Activated CD4-positive, alpha-beta T cell treated with anti-CD3 and anti-CD28 coated beads, Interleukin-2, amount 10 ng/mL, durations not matched to agents 7 days and 5 days (primary cell): Measurements from ENCODE around the gene CFAP54. TPM values are rescaled to one million over a fixed set of nuclear protein-coding genes. Genes with fewer than 3 reads are reported as not detected.
"Not testable (repeated sequence)": the region's sequence is repeated elsewhere in the genome, so short reads cannot be mapped to it uniquely, and the experiment has no call there.

Experiments used
- CTCF ChIA-PET: fragments of 350-600 bp; sonication (Branson Sonifier 250); formaldehyde crosslinking; loops from one replicate; lab custom pipeline; 2021; ENCODE audit warnings: antibody characterized with exemption; lab: Charles Lee
- POLR2A ChIA-PET: fragments of 350-600 bp; sonication (Branson Sonifier 250); formaldehyde crosslinking; loops from one replicate; lab custom pipeline; 2021; ENCODE audit warnings: antibody characterized with exemption; lab: Charles Lee
- DNase-seq: peaks from one replicate; pipeline ENCODE4 v3.0.0-alpha.2; 2020
- H3K27ac Mint-ChIP-seq: one replicate; pipeline ENCODE4 v1.8.0; 2021; ENCODE audit warnings: mild to moderate bottlenecking, moderate library complexity, mixed read lengths
- H3K27me3 Mint-ChIP-seq: one replicate; pipeline ENCODE4 v1.8.0; 2021; ENCODE audit warnings: mixed read lengths
- H3K36me3 Mint-ChIP-seq: one replicate; pipeline ENCODE4 v1.8.0; 2021; ENCODE audit warnings: low read depth, mixed read lengths
- H3K4me1 Mint-ChIP-seq: one replicate; pipeline ENCODE4 v1.8.0; 2021; ENCODE audit warnings: mixed read lengths
- H3K4me3 Mint-ChIP-seq: one replicate; pipeline ENCODE4 v1.8.0; 2021; ENCODE audit warnings: mild to moderate bottlenecking, moderate library complexity, mixed read lengths
- H3K9me3 Mint-ChIP-seq: one replicate; pipeline ENCODE4 v1.8.0; 2021; ENCODE audit warnings: mixed read lengths
- total RNA-seq, 2 experiments: library from RNA; stranded (reverse); gene quantifications; one replicate each; pipeline ENCODE4 v1.2.3, GENCODE V29; 2021

Gene CFAP54
- total RNA-seq, 2 experiments from 2014 or later, result 0.23 to 0.40 TPM

GRCh38 chr12:96526110-96526509, 36.7 kb downstream of the CFAP54 start:
- Mint-ChIP-seq H3K4me3 (no peak overlapping the region), H3K4me1 (peaks cover 9% of the 10 kb centered on the region), H3K9me3 (no peaks in the 10 kb centered on the region), H3K27me3 (peaks cover 8% of the 10 kb centered on the region), H3K36me3 (no peaks in the 10 kb centered on the region), H3K27ac (no peak overlapping the region)
- DNase-seq, result no peak
- ChIA-PET CTCF (interaction anchor here (1.7 kb wide), 1 partner anchor 9 kb away, joined by 4 read pairs; no protein-coding TSS in a partner anchor), POLR2A (no interaction called here)

- H3K4me3 Mint-ChIP-seq, result no peak overlapping the region
- H3K27me3 Mint-ChIP-seq, result peaks cover 13% of the 10 kb centered on the region
- peaks cover 12% of the 10 kb centered on the region for H3K4me1 Mint-ChIP-seq
- no peak for DNase-seq
- CTCF ChIA-PET, result no interaction called here
- H3K36me3 Mint-ChIP-seq, result no peaks in the 10 kb centered on the region
- H3K9me3 Mint-ChIP-seq, result no peaks in the 10 kb centered on the region
- no peak overlapping the region for H3K27ac Mint-ChIP-seq
- POLR2A ChIA-PET, result no interaction called here
Observed at GRCh38 chr12:96529912-96530311, 40.5 kb downstream of the CFAP54 start.

GRCh38 chr12:96534339-96534738, 45.0 kb downstream of the CFAP54 start:
- DNase-seq, result no peak
- POLR2A ChIA-PET, result no interaction called here
- Mint-ChIP-seq H3K4me3 (no peak overlapping the region), H3K27ac (no peak overlapping the region), H3K36me3 (no peaks in the 10 kb centered on the region), H3K4me1 (peaks cover 3% of the 10 kb centered on the region), H3K27me3 (peaks cover 15% of the 10 kb centered on the region), H3K9me3 (no peaks in the 10 kb centered on the region)
- CTCF ChIA-PET, result no interaction called here

GRCh38 chr12:96548384-96548783, 59.0 kb downstream of the CFAP54 start:
- CTCF ChIA-PET, result no interaction called here
- Mint-ChIP-seq H3K4me1 (no peaks in the 10 kb centered on the region), H3K27me3 (peaks cover 14% of the 10 kb centered on the region), H3K27ac (no peak overlapping the region), H3K36me3 (no peaks in the 10 kb centered on the region), H3K4me3 (no peak overlapping the region), H3K9me3 (no peaks in the 10 kb centered on the region)
- POLR2A ChIA-PET, result interaction anchor here (0.6 kb wide), 1 partner anchor 1597 kb away, joined by 6 read pairs; no protein-coding TSS in a partner anchor
- no peak for DNase-seq

- CTCF ChIA-PET, result no interaction called here
Observed at GRCh38 chr12:96549341-96549740, 60.0 kb downstream of the CFAP54 start.

GRCh38 chr12:96570579-96570978, 81.2 kb downstream of the CFAP54 start:
- H3K4me3 Mint-ChIP-seq, result no peak overlapping the region
- peaks cover 6% of the 10 kb centered on the region for H3K4me1 Mint-ChIP-seq
- peaks cover 1% of the 10 kb centered on the region for H3K9me3 Mint-ChIP-seq
- ChIA-PET POLR2A (no interaction called here), CTCF (no interaction called here)
- DNase-seq, result no peak
- H3K36me3 Mint-ChIP-seq, result no peaks in the 10 kb centered on the region
- H3K27ac Mint-ChIP-seq, result no peak overlapping the region
- peaks cover 32% of the 10 kb centered on the region for H3K27me3 Mint-ChIP-seq

More at GRCh38 chr12:96549341-96549740, 60.0 kb downstream of the CFAP54 start:
- H3K36me3 Mint-ChIP-seq, result no peaks in the 10 kb centered on the region
- H3K27me3 Mint-ChIP-seq, result peaks cover 17% of the 10 kb centered on the region
- no peaks in the 10 kb centered on the region for H3K9me3 Mint-ChIP-seq
- no peak overlapping the region for H3K4me3 Mint-ChIP-seq
- DNase-seq, result no peak
- POLR2A ChIA-PET, result no interaction called here
- no peaks in the 10 kb centered on the region for H3K4me1 Mint-ChIP-seq
- no peak overlapping the region for H3K27ac Mint-ChIP-seq

GRCh38 chr12:96571101-96571862, 81.9 kb downstream of the CFAP54 start:
- ChIA-PET CTCF (no interaction called here), POLR2A (no interaction called here)
- Mint-ChIP-seq H3K27me3 (peaks cover 29% of the 10 kb centered on the region), H3K4me3 (peak overlapping the region; percentile 18), H3K9me3 (no peaks in the 10 kb centered on the region), H3K4me1 (peaks cover 6% of the 10 kb centered on the region), H3K36me3 (no peaks in the 10 kb centered on the region), H3K27ac (no peak overlapping the region)
- DNase-seq, result no peak

- peak; percentile 40 for DNase-seq
- Mint-ChIP-seq H3K9me3 (no peaks in the 10 kb centered on the region), H3K4me3 (no peak overlapping the region), H3K27me3 (peaks cover 14% of the 10 kb centered on the region), H3K4me1 (peaks cover 2% of the 10 kb centered on the region), H3K27ac (no peak overlapping the region), H3K36me3 (no peaks in the 10 kb centered on the region)
- CTCF ChIA-PET, result interaction anchor here (1.0 to 1.4 kb wide), 3 partner anchors 8 to 935 kb away, joined by 3 to 8 read pairs (median 3); no protein-coding TSS in a partner anchor
- POLR2A ChIA-PET, result interaction anchor here (0.6 kb wide), 1 partner anchor 177 kb away, joined by 3 read pairs; no protein-coding TSS in a partner anchor
Observed at GRCh38 chr12:96578526-96579125, 89.2 kb downstream of the CFAP54 start.

- Mint-ChIP-seq H3K27ac (no peak overlapping the region), H3K4me1 (no peaks in the 10 kb centered on the region), H3K4me3 (no peak overlapping the region), H3K9me3 (no peaks in the 10 kb centered on the region), H3K27me3 (peaks cover 21% of the 10 kb centered on the region), H3K36me3 (no peaks in the 10 kb centered on the region)
- CTCF ChIA-PET, result no interaction called here
- no peak for DNase-seq
- POLR2A ChIA-PET, result no interaction called here
Observed at GRCh38 chr12:96585977-96586376, 96.6 kb downstream of the CFAP54 start.

- Mint-ChIP-seq H3K36me3 (no peaks in the 10 kb centered on the region), H3K4me1 (no peaks in the 10 kb centered on the region), H3K27me3 (peaks cover 24% of the 10 kb centered on the region), H3K27ac (no peak overlapping the region), H3K9me3 (no peaks in the 10 kb centered on the region), H3K4me3 (no peak overlapping the region)
- CTCF ChIA-PET, result no interaction called here
- DNase-seq, result no peak
- POLR2A ChIA-PET, result interaction anchor here (0.6 kb wide), 1 partner anchor 99 kb away, joined by 3 read pairs; no protein-coding TSS in a partner anchor
Observed at GRCh38 chr12:96587691-96588090, 98.3 kb downstream of the CFAP54 start.

GRCh38 chr12:96590970-96591369, 101.6 kb downstream of the CFAP54 start:
- CTCF ChIA-PET, result interaction anchor here (0.7 kb wide), 1 partner anchor 743 kb away, joined by 5 read pairs; no protein-coding TSS in a partner anchor
- no peak overlapping the region for H3K4me3 Mint-ChIP-seq
- no peak overlapping the region for H3K27ac Mint-ChIP-seq
- no peaks in the 10 kb centered on the region for H3K9me3 Mint-ChIP-seq
- no peaks in the 10 kb centered on the region for H3K4me1 Mint-ChIP-seq
- POLR2A ChIA-PET, result no interaction called here
- DNase-seq, result no peak
- peaks cover 29% of the 10 kb centered on the region for H3K27me3 Mint-ChIP-seq
- H3K36me3 Mint-ChIP-seq, result no peaks in the 10 kb centered on the region

GRCh38 chr12:96604374-96604773, 115.0 kb downstream of the CFAP54 start:
- H3K27me3 Mint-ChIP-seq, result peaks cover 27% of the 10 kb centered on the region
- H3K27ac Mint-ChIP-seq, H3K4me1 Mint-ChIP-seq, DNase-seq, H3K36me3 Mint-ChIP-seq, POLR2A ChIA-PET, H3K9me3 Mint-ChIP-seq, H3K4me3 Mint-ChIP-seq, CTCF ChIA-PET: not testable (repeated sequence)

GRCh38 chr12:96605684-96606083, 116.3 kb downstream of the CFAP54 start:
- POLR2A ChIA-PET, result no interaction called here
- CTCF ChIA-PET, result no interaction called here
- no peak overlapping the region for H3K27ac Mint-ChIP-seq
- H3K27me3 Mint-ChIP-seq, result peaks cover 22% of the 10 kb centered on the region
- no peak overlapping the region for H3K4me3 Mint-ChIP-seq
- no peaks in the 10 kb centered on the region for H3K4me1 Mint-ChIP-seq
- DNase-seq, result no peak
- H3K9me3 Mint-ChIP-seq, result no peaks in the 10 kb centered on the region
- H3K36me3 Mint-ChIP-seq, result no peaks in the 10 kb centered on the region
